Measurements from ENCODE around the gene ACOX2.

- TF ChIP-seq HDGF (IDR thresholded peaks at IDR 0.05; ENCODE audit: borderline replicate concordance) (no peak), CTBP1 (IDR thresholded peaks at IDR 0.05; ENCODE audit: borderline replicate concordance) (no peak), FOXM1 (IDR thresholded peaks at IDR 0.05; ENCODE audit: borderline replicate concordance) (no peak), SP1 (IDR thresholded peaks at IDR 0.05) (no peak), ARNT (IDR thresholded peaks at IDR 0.05) (no peak), FOXA1 (IDR thresholded peaks at IDR 0.05) (no peak)
Measured at GRCh38 chr3:58492494-58492905, 44.5 kb downstream of the ACOX2 start.

All from HEK293T (cell line).